Measurements from ENCODE around the gene TWIST2. TPM values are rescaled to one million over a fixed set of nuclear protein-coding genes. Genes with fewer than 3 reads are reported as not detected.

The TWIST2 gene
- polyA plus RNA-seq, 1 of the 3 experiments (the other 2 are of a cell fraction) = 19.5 TPM

- Histone ChIP-seq H3K9me3 (no peaks in the 10 kb centered on the region), H3K9ac (no peak overlapping the region), H3K27me3 (ENCODE audit: insufficient read depth) (no peaks in the 10 kb centered on the region), H3K79me2 (ENCODE audit: insufficient read depth) (peaks cover 3% of the 10 kb centered on the region), H3K9me2 (no peaks in the 10 kb centered on the region), H4K20me1 (ENCODE audit: insufficient read depth) (no peaks in the 10 kb centered on the region), H3F3A (replicated peaks; ENCODE audit: insufficient read depth) (peaks cover under 1% of the 10 kb centered on the region), H2AFZ (ENCODE audit: low read depth) (no peak overlapping the region), H3K36me3 (replicated peaks in 1 of 2; ENCODE audit: control insufficient read depth in 1 of 2, insufficient read depth in 2 of 2, low read length in 1 of 2) (peaks cover 0 to 3% of the 10 kb centered on the region in 2 experiments), H3K4me3 (ENCODE audit: low read depth in 2 of 2, low read length in 1 of 2) (no peak overlapping the region), H3K4me2 (no peak overlapping the region), H3K4me1 (ENCODE audit: control insufficient read depth in 1 of 2, insufficient read depth in 2 of 2, low read depth in 1 of 2, low read length in 1 of 2) (no peaks in the 10 kb centered on the region), H3K27ac (ENCODE audit: low read depth in 2 of 2, low read length in 1 of 2) (no peak overlapping the region)
- no peak for DNase-seq
- WGBS (ENCODE audit: low lambda C conversion rate) = 86% methylated on average over 4 of the region's 12 CpGs
- POLR2A ChIA-PET = no interaction called here
- TF ChIP-seq PBX3 (IDR thresholded peaks at IDR 0.05) (no peak), NRF1 (IDR thresholded peaks at IDR 0.05; ENCODE audit: low read depth, low read length) (no peak), NFIC (IDR thresholded peaks at IDR 0.05; ENCODE audit: borderline replicate concordance) (no peak), REST (IDR thresholded peaks at IDR 0.05; ENCODE audit: low read depth, low read length) (no peak), TEAD4 (IDR thresholded peaks at IDR 0.05; ENCODE audit: borderline replicate concordance, insufficient read depth) (no peak), RCOR1 (IDR thresholded peaks at IDR 0.05; ENCODE audit: low read length) (no peak), SMC3 (IDR thresholded peaks at IDR 0.05; ENCODE audit: low read depth, low read length) (no peak), IRF3 (IDR thresholded peaks at IDR 0.05; ENCODE audit: low read depth, low read length) (no peak), EP300 (IDR thresholded peaks at IDR 0.05; ENCODE audit: borderline replicate concordance in 1 of 2, low read depth in 1 of 2, low read length in 1 of 2) (no peak), JUND (IDR thresholded peaks at IDR 0.05) (no peak), MEF2A (IDR thresholded peaks at IDR 0.05; ENCODE audit: borderline replicate concordance, low read depth) (no peak), CHD2 (IDR thresholded peaks at IDR 0.05; ENCODE audit: low read length, partially characterized antibody) (no peak), YY1 (IDR thresholded peaks at IDR 0.05; ENCODE audit: low read depth) (no peak), MAX (IDR thresholded peaks at IDR 0.05; ENCODE audit: low read depth) (no peak)
- CTCF ChIA-PET = interaction anchor here (0.8 kb wide), 1 partner anchor 30 kb away, joined by 3 read pairs; no protein-coding TSS in a partner anchor
Observed at GRCh38 chr2:238855891-238856580, 8.2 kb downstream of the TWIST2 start.
